Measurements from ENCODE around the gene SCAMP5. TPM values are rescaled to one million over a fixed set of nuclear protein-coding genes. Genes with fewer than 3 reads are reported as not detected.

Gene SCAMP5
- total RNA-seq, 1 donor from 2014 or later = 23.5 TPM

DNA sequence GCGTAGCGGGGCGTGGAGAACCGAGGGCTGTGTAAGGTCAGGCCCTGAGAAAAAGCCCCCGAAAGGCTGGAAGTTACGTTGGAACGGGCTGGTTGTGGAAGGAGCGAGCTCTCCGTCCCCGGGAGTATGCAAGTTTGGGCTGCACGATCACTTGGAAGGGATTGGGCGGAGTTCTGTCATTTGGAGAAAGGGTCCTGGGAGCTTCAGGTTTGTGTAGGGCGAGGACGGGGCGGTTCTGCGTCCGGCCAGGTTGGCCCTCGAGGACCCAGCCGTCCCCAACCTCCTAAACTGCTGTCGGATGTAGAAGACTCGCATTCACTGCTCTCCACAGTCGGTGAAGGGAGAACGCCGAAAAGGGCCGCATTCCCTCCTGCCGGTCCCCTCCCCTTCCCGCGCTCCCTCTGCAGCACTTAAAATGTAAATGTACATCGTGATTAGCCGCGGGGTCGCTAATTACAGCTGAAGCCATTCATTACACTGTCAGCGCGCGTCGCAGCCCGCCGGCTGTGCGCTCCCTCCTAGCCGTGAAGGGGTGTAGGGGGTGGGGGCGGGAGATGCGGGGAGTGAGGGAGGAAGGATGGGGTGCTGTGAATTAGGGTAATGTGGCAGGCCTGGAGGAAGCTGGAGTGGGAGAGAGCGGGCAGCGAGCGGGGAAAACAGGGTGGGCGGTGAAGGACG lies 36.3 kb upstream of the SCAMP5 start:
- Mint-ChIP-seq H3K4me3 (ENCODE audit: unreplicated experiment) (peak overlapping the region; percentile 83), H3K27ac (ENCODE audit: unreplicated experiment) (peak overlapping the region; percentile 90), H3K36me3 (ENCODE audit: unreplicated experiment) (no peaks in the 10 kb centered on the region), H3K9me3 (ENCODE audit: unreplicated experiment) (no peaks in the 10 kb centered on the region), H3K27me3 (ENCODE audit: unreplicated experiment) (no peaks in the 10 kb centered on the region), H3K4me1 (ENCODE audit: unreplicated experiment) (peaks cover 50% of the 10 kb centered on the region)
- TF ChIP-seq, protein P1, sequence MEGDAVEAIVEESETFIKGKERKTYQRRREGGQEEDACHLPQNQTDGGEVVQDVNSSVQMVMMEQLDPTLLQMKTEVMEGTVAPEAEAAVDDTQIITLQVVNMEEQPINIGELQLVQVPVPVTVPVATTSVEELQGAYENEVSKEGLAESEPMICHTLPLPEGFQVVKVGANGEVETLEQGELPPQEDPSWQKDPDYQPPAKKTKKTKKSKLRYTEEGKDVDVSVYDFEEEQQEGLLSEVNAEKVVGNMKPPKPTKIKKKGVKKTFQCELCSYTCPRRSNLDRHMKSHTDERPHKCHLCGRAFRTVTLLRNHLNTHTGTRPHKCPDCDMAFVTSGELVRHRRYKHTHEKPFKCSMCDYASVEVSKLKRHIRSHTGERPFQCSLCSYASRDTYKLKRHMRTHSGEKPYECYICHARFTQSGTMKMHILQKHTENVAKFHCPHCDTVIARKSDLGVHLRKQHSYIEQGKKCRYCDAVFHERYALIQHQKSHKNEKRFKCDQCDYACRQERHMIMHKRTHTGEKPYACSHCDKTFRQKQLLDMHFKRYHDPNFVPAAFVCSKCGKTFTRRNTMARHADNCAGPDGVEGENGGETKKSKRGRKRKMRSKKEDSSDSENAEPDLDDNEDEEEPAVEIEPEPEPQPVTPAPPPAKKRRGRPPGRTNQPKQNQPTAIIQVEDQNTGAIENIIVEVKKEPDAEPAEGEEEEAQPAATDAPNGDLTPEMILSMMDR (IDR thresholded peaks at IDR 0.05) = no peak
- no peak for DNase-seq (ENCODE audit: extremely low spot score, unreplicated experiment)

DNA sequence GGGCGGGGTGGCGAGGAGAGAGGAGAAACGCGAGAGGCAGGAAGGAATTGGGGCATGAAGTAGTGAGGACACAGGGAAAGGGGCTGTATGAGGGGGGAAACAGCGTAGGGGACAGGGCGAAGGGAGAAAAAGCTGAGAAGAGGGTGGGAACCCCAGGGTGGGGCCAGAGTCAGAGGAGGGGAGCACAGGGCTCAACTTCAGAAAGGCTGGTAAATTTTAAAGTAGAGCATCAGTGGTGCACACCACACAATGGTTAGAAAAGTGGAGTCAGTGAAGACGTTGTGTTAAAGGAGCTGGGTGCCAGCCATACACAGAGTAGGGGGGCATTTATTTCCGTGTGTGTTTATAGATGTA lies 35.8 kb upstream of the SCAMP5 start:
- no peaks in the 10 kb centered on the region for H3K36me3 Mint-ChIP-seq (ENCODE audit: unreplicated experiment)
- TF ChIP-seq, protein P1 (IDR thresholded peaks at IDR 0.05) = no peak
- H3K4me3 Mint-ChIP-seq (ENCODE audit: unreplicated experiment) = peak overlapping the region; percentile 83
- no peaks in the 10 kb centered on the region for H3K9me3 Mint-ChIP-seq (ENCODE audit: unreplicated experiment)
- H3K27ac Mint-ChIP-seq (ENCODE audit: unreplicated experiment) = no peak overlapping the region
- DNase-seq (ENCODE audit: extremely low spot score, unreplicated experiment) = no peak
- H3K27me3 Mint-ChIP-seq (ENCODE audit: unreplicated experiment) = no peaks in the 10 kb centered on the region
- H3K4me1 Mint-ChIP-seq (ENCODE audit: unreplicated experiment) = peaks cover 50% of the 10 kb centered on the region

DNA sequence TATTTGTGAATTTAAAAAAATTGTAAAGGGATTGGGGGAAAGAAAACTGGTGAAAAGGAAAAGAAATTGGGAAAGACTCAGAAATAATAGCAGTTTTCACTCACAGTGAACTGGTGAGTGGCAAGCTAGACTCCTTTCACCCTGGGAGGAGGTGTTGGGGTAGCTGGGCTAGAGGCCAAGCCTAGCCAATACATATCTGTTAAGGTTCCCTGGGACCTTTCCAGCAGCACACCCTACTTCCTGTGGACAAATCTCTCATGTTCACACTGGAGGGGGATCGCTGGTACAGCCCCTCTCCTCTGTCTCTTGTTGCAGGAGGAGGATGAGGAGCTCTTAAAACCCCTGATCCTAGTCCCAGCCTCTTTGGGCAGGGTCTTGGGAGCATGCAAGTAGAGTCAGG lies 35.1 kb upstream of the SCAMP5 start:
- Mint-ChIP-seq H3K36me3 (ENCODE audit: unreplicated experiment) (no peaks in the 10 kb centered on the region), H3K4me1 (ENCODE audit: unreplicated experiment) (peaks cover 50% of the 10 kb centered on the region), H3K4me3 (ENCODE audit: unreplicated experiment) (no peak overlapping the region), H3K27me3 (ENCODE audit: unreplicated experiment) (no peaks in the 10 kb centered on the region), H3K27ac (ENCODE audit: unreplicated experiment) (no peak overlapping the region), H3K9me3 (ENCODE audit: unreplicated experiment) (no peaks in the 10 kb centered on the region)
- no peak for DNase-seq (ENCODE audit: extremely low spot score, unreplicated experiment)
- TF ChIP-seq, protein P1 (IDR thresholded peaks at IDR 0.05) = no peak

DNA sequence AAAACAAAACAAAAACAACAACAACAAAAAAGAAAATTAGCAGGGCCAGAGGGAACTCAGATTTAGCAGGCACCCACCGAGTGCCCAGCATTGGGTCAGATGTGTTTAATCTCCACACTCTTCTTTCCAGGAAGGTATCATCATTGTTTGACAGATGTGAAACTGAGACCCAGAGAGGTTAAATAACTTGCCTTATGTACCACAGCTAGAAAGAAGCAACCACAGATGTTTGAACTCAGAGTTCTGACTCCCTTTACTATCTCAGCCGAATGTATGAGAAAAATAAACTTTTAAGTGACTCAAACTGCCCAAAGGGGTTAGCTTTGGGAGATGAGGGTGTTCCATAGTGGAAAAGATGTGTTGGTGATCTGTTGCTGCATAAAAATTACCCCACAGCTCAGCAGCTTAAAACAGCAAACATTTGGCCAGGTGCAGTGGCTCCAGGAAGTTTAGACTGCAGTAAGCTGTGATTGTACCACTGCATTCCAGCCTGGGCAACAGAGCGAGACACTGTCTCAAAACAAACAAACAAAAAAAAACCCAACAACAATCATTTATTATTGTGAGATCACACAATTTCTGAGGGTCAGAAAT lies 34.3 kb upstream of the SCAMP5 start:
- Mint-ChIP-seq H3K27ac (ENCODE audit: unreplicated experiment) (peak overlapping the region; percentile 31), H3K4me1 (ENCODE audit: unreplicated experiment) (peaks cover 45% of the 10 kb centered on the region), H3K9me3 (ENCODE audit: unreplicated experiment) (no peaks in the 10 kb centered on the region), H3K36me3 (ENCODE audit: unreplicated experiment) (no peaks in the 10 kb centered on the region), H3K27me3 (ENCODE audit: unreplicated experiment) (no peaks in the 10 kb centered on the region), H3K4me3 (ENCODE audit: unreplicated experiment) (no peak overlapping the region)
- TF ChIP-seq, protein P1 (IDR thresholded peaks at IDR 0.05) = no peak
- DNase-seq (ENCODE audit: extremely low spot score, unreplicated experiment) = no peak

DNA sequence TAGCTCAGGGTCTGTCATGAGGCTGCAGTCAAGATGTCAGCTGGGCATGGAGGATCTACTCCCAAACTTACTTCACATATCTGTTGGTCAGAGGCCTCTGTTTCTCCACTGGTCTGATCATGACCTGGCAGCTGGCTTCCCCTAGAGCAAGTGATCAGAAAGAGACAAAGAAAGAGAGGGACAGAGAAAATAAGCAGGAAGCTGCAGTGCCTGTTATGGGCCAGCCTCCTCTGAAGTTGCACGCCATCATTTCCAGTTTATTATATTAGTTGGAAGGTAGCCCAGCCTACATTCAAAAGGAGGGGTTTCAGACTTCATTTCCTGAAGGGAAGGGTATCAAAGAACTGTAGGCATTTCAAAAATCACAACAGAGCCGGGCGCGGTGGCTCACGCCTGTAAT lies 33.7 kb upstream of the SCAMP5 start:
- peak overlapping the region; percentile 31 for H3K27ac Mint-ChIP-seq (ENCODE audit: unreplicated experiment)
- H3K27me3 Mint-ChIP-seq (ENCODE audit: unreplicated experiment) = no peaks in the 10 kb centered on the region
- H3K9me3 Mint-ChIP-seq (ENCODE audit: unreplicated experiment) = no peaks in the 10 kb centered on the region
- TF ChIP-seq, protein P1 (IDR thresholded peaks at IDR 0.05) = no peak
- H3K4me1 Mint-ChIP-seq (ENCODE audit: unreplicated experiment) = peaks cover 45% of the 10 kb centered on the region
- DNase-seq (ENCODE audit: extremely low spot score, unreplicated experiment) = no peak
- no peaks in the 10 kb centered on the region for H3K36me3 Mint-ChIP-seq (ENCODE audit: unreplicated experiment)
- no peak overlapping the region for H3K4me3 Mint-ChIP-seq (ENCODE audit: unreplicated experiment)

All from osteocyte (in vitro differentiated cells).